Activated CD4-positive, alpha-beta T cell treated with anti-CD3 and anti-CD28 coated beads, Interleukin-2, amount 50 U/mL, for 1 hour (primary cell): ENCODE measurements around the gene TOB2.
A peak's percentile ranks its signal among the peaks of the same experiment; 100 is the strongest.
"Not testable (repeated sequence)": the region's sequence is repeated elsewhere in the genome, so short reads cannot be mapped to it uniquely, and the experiment has no call there.

Experiments
- DNase-seq: peaks from one replicate; pipeline ENCODE4 v3.0.0-alpha.2; 2020

The TOB2 gene

DNA sequence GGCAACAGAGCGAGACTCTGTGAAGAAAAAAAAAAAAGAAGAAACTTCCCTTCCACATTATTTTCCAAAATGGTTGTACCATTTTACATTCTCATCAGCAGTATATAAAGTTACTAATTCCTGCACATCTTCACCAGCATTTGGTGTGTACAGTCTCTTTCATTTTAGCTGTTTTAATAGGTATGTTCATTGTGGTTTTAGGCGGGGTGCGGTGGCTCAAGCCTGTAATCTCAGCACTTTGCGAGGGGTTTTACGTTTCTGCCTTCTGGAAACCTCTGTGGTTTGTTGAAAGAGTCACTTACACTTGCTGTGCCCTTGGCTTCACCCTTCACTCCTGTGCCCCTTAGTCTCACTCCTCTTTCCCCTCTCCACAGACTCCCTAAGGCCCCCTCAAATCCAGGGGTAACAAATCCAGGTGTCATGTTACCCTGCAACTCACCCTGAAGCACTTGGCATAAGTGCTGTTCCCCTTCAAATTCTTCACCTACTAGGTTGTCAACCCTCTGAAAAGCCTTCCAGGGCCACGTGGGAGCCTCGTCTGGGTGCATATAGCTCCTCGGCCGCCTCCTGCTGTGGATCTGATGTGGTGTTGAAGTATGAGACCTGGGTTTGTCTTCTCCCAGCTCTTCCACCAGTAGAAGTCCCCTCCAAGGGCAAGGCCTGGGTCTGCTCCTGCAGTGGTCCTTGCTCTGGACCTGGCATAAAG, 20.8 kb downstream of the TOB2 start:
- peak; percentile 12 for DNase-seq

DNA sequence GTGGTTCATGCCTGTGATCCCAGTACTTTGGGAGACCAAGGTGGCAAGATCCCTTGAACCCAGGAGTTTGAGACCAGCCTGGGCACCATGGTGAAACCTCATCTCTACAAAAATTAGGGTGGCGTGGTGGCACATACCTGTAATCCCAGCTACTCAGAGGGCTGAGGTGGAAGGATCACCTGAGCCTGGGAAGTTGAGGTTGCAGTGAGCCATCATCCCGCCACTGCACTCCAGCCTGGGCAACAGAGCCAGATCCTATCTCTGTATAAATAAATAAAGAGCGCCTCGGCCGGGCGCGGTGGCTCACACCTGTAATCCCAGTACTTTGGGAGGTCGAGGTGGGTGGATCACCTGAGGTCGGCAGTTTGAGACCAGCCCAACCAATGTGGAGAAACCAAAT, 27.9 kb downstream of the TOB2 start:
- DNase-seq = no peak

DNA sequence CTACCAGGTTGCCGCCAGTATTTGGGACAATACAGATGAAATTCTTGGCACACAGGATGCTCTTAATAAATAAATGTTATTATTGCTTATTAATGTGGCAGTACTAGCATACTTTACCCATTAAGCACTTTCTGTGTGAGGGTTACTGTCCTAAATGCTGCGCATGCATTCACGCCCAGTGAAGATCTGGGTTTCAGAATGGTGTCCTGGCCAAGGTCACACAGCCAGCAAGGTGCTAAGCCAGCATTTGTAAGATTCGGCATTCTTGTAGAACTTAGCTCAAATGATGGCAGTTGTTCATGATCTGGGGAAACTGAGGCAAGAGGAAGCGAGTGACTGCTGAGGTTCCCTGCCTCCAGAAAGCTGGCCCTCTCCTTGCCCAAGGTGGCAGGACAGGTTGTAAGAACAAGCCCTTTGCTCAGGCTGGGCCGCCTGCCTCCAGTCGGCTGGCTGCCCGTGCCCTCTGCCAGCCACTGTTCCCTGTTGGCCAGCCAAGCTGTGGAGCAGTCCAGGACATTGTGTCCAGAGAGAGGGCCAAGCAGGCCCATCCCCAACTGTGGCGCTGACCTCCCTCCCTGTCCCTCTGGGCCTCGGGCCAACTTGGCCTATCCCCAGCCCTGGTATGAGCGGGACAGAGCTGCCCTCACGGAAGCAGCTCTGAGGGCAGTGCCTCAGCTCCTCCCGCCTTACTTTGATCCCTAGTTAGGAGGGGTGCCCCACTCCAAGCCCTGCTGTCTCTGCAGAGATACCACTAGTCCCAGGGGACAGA, 28.8 kb downstream of the TOB2 start:
- DNase-seq = no peak

GRCh38 chr22:41415554-41415953, 31.0 kb downstream of the TOB2 start:
- no peak for DNase-seq

- DNase-seq = no peak
Observed at GRCh38 chr22:41411021-41411851, 35.4 kb downstream of the TOB2 start.

GRCh38 chr22:41410311-41410751, 36.3 kb downstream of the TOB2 start:
- DNase-seq = no peak

- no peak for DNase-seq
Observed at GRCh38 chr22:41408665-41409064, 37.9 kb downstream of the TOB2 start.

GRCh38 chr22:41407433-41407832, 39.2 kb downstream of the TOB2 start:
- no peak for DNase-seq

GRCh38 chr22:41406410-41406809, 40.2 kb downstream of the TOB2 start:
- DNase-seq = no peak

DNA sequence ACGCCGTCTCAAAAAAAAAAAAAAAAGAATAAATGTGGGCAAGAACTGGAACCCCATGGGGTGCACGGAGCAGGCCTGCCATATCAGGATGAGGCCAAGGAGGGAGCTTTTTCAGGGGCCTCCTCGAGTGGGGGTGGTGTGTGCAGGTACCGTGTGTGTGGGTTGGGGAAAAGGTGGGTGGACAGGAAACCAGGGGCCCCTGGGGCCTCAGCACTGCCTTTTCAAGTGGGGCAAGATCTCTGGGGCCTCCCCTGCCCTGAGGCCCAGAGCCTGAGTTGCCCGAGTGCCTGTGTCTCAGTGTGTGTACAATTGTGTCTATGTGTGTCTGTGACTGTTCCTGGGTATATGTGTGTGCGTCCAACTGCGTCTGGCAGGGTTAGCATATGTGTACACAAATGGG, 41.0 kb downstream of the TOB2 start:
- no peak for DNase-seq

GRCh38 chr22:41403532-41404318, 42.9 kb downstream of the TOB2 start:
- DNase-seq = peak; percentile 75

GRCh38 chr22:41402851-41403250, 43.8 kb downstream of the TOB2 start:
- DNase-seq = not testable (repeated sequence)

DNA sequence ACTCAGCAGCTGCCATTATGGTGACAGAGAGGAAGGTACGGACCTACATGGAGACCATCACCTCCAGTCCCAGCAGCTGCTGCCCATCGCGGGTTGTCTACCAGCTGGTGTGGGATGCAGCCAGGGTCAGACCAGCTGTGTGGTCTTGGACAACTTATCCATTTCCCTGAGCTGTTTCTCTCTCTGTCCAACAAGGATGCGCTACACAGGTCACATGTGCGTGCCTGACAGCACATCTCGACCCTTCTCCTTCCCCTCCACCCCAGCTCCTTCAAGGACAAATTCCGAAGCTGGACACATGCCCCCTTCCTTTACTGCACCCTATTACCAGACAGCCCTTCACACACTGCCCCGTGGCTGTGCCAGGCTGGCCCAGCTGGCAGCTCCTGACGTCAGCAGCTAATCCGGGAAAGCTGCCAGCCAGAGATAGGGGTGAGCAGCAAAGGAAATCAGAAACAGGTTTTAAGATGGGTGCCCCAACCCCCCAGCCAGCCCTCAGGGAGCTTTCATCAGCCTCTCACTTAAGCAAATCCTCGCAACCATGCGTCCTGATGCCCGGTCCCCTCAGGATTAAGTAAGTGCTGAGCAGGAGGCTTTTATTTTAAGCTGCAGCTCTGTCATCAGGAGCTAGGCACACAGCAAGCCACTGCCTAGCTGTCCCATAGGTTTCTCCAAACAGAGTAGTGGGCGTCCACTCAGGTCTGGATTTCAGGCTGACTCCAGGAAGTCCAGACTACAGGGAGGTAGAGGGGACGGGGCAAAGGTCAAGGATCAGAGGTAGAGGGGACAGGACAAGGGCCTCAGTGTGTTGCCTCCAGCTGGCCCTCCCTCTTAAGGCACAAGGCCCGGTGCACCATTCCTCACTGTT, 44.6 kb downstream of the TOB2 start:
- no peak for DNase-seq

DNA sequence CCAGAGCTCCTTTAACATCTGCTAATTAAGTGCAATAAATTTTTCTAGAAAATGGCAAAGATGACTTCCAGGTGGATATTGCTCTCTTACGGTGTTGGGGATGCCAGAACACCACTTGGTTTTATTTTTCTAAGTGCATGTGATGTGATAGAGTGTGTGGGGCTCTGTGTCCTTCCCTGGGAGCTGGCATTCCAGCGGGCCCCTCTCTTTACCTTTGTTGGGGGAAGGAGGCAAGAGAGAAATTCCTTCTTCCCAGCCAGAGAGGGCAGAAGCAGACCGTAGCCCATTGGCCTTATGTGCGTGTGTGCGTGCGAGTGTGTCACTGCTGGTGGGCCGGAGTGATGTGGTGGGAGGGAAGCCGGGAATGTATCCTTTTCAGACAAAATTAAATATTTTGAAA, 47.7 kb downstream of the TOB2 start:
- DNase-seq = no peak

DNA sequence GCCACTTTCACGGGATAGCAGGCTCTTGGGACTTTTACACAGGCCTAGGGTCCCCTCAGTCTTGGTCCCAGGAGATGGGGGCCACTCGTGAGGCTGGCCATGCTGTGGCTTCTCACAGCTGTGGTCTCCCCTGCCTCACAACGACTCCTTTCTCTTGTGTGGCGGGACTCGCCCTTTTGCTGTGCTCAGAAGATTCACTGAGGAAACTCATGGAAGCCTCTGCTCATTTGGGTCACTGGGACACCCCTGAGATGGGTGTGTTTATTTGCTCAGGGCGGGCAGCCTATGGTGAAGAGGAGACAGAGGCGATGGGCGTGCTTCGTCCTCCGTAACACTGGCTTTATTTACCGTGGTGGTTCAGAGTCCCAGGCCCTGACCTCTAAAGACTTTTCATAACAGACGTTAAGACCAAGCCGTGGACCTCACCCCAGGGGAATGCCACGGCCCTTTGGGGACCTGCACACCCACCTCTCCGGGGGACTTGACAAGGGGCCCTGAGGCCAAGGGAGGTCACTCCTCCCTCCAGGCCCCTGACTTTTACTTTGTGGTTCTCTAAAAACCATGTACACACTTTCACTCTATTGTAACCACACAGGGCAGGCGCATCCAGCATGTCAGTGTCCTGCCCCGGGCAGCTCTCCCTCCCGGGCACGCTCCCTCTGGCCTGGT, 49.3 kb downstream of the TOB2 start:
- no peak for DNase-seq

- DNase-seq = no peak
Observed at GRCh38 chr22:41395531-41396240, 50.9 kb downstream of the TOB2 start.

GRCh38 chr22:41394012-41394356, 52.6 kb downstream of the TOB2 start:
- DNase-seq = no peak

- DNase-seq = no peak
Observed at GRCh38 chr22:41387341-41387740, 59.3 kb downstream of the TOB2 start.

DNA sequence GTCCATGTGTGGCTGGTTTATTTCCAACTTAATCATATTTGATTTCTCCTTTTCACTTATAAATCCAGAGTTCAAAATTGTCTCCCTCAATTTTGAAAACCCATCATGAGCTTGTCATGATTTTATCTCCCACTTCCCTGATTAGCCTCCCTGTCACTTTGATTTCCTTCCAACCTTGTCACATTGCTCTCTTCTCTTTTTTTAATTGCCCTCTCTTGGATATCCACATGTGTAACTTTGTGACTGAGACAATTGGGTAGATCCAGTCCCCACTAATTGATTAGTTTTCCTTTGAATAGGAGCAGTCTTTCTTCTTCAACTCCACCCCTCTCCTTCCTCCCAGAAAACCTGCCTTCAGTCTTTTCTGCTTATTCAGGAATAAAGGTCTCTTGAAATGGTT, 62.5 kb downstream of the TOB2 start:
- no peak for DNase-seq
